Colonic mucosa (tissue), 4 donors: Measurements from ENCODE around the gene TBC1D22A. TPM values are rescaled to one million over a fixed set of nuclear protein-coding genes. Genes with fewer than 3 reads are reported as not detected.
A peak's percentile ranks its signal among the peaks of the same experiment; 100 is the strongest.

ENCODE experiments used
- DNase-seq: peaks from one replicate; pipeline ENCODE4 v3.0.0-alpha.2; 2020
- H3K27ac ChIP-seq: fragments of 200-600 bp; one replicate; pipeline ENCODE4 v1.8.0; 2021
- H3K27me3 ChIP-seq: fragments of 200-600 bp; one replicate; pipeline ENCODE4 v1.8.0; 2021
- H3K36me3 ChIP-seq: fragments of 200-600 bp; one replicate; pipeline ENCODE4 v1.8.0; 2021
- H3K4me1 ChIP-seq: fragments of 200-600 bp; one replicate; pipeline ENCODE4 v1.8.0; 2021; ENCODE audit warnings: mild to moderate bottlenecking
- H3K4me3 ChIP-seq: fragments of 200-600 bp; one replicate; pipeline ENCODE4 v1.8.0; 2021
- H3K9ac ChIP-seq, 2 donors: one replicate each; pipeline ENCODE4 v1.7.0; 2013; ENCODE audit warnings: control low read depth in 2 of 2, low read depth in 2 of 2, low read length in 2 of 2
- H3K9me3 ChIP-seq: fragments of 200-600 bp; one replicate; pipeline ENCODE4 v1.8.0; 2021
- CTCF ChIP-seq: fragments of 200-600 bp; IDR thresholded peaks from one replicate; pipeline ENCODE4 v1.8.0; 2022; ENCODE audit warnings: antibody characterized with exemption, mild to moderate bottlenecking
- intact Hi-C: fragments of 100-400 bp; cut with DNase I; formaldehyde crosslinking; loops from one replicate; pipeline ENCODE4 v1.14.1; 2022
- total RNA-seq, 2 donors: library from RNA; stranded (reverse); fragmentation: NEBNext Ultra II Directional in 1 of 2; extraction: Animal tissue kit (Norgen Biotek cat#: 25700) in 1 of 2; gene quantifications; one replicate each; pipeline ENCODE4 v1.2.1, GENCODE V29; 2021
- donor health status: healthy.
- donor health status: DM: no; HTN: no; CAD: no.
- donor health status: DM: no; HTN: no; CAD: no.

Gene TBC1D22A
- total RNA-seq, 2 donors from 2014 or later = 34.2 to 36.4 TPM

GRCh38 chr22:46910624-46911023 is 148.2 kb downstream of the TBC1D22A start:
- H3K4me1 ChIP-seq = no peaks in the 10 kb centered on the region
- DNase-seq = no peak
- H3K4me3 ChIP-seq = no peak overlapping the region
- no peaks in the 10 kb centered on the region for H3K9me3 ChIP-seq
- no peak for TF ChIP-seq CTCF
- H3K27me3 ChIP-seq = no peaks in the 10 kb centered on the region
- H3K9ac ChIP-seq = no peak overlapping the region
- no peaks in the 10 kb centered on the region for H3K36me3 ChIP-seq
- intact Hi-C loops = no loop called here
- no peak overlapping the region for H3K27ac ChIP-seq

GRCh38 chr22:46911346-46911745 is 148.9 kb downstream of the TBC1D22A start:
- Histone ChIP-seq H3K36me3 (no peaks in the 10 kb centered on the region), H3K27me3 (no peaks in the 10 kb centered on the region), H3K9me3 (no peaks in the 10 kb centered on the region), H3K4me1 (no peaks in the 10 kb centered on the region), H3K9ac (no peak overlapping the region), H3K4me3 (no peak overlapping the region), H3K27ac (no peak overlapping the region)
- no peak for DNase-seq
- intact Hi-C loops = no loop called here
- TF ChIP-seq CTCF = no peak

- Histone ChIP-seq H3K4me3 (no peak overlapping the region), H3K4me1 (no peaks in the 10 kb centered on the region), H3K36me3 (no peaks in the 10 kb centered on the region), H3K27ac (no peak overlapping the region), H3K9ac (no peak overlapping the region), H3K27me3 (no peaks in the 10 kb centered on the region), H3K9me3 (no peaks in the 10 kb centered on the region)
- intact Hi-C loops = no loop called here
- no peak for TF ChIP-seq CTCF
- no peak for DNase-seq
These were observed 150.9 kb downstream of the TBC1D22A start for GRCh38 chr22:46913351-46913750.

GRCh38 chr22:46914481-46914880 is 152.0 kb downstream of the TBC1D22A start:
- H3K36me3 ChIP-seq = no peaks in the 10 kb centered on the region
- no peaks in the 10 kb centered on the region for H3K27me3 ChIP-seq
- no peak overlapping the region for H3K27ac ChIP-seq
- no peak overlapping the region for H3K4me3 ChIP-seq
- no peak for DNase-seq
- peak overlapping the region in 1 of 2 donors; percentile 24 for H3K9ac ChIP-seq
- TF ChIP-seq CTCF = no peak
- intact Hi-C loops = no loop called here
- H3K9me3 ChIP-seq = no peaks in the 10 kb centered on the region
- H3K4me1 ChIP-seq = no peaks in the 10 kb centered on the region

- peak; percentile 16 for DNase-seq
- Histone ChIP-seq H3K9me3 (no peaks in the 10 kb centered on the region), H3K27me3 (no peaks in the 10 kb centered on the region), H3K27ac (no peak overlapping the region), H3K4me3 (no peak overlapping the region), H3K4me1 (no peaks in the 10 kb centered on the region), H3K9ac (no peak overlapping the region), H3K36me3 (no peaks in the 10 kb centered on the region)
- TF ChIP-seq CTCF = no peak
- intact Hi-C loops = no loop called here
These were observed 152.8 kb downstream of the TBC1D22A start for GRCh38 chr22:46914916-46915894.
